ENCODE results near the gene SPEM2. TPM values are rescaled to one million over a fixed set of nuclear protein-coding genes. Genes with fewer than 3 reads are reported as not detected.

Gene SPEM2
- total RNA-seq, 1 donor from 2014 or later, result 0.14 TPM

DNA sequence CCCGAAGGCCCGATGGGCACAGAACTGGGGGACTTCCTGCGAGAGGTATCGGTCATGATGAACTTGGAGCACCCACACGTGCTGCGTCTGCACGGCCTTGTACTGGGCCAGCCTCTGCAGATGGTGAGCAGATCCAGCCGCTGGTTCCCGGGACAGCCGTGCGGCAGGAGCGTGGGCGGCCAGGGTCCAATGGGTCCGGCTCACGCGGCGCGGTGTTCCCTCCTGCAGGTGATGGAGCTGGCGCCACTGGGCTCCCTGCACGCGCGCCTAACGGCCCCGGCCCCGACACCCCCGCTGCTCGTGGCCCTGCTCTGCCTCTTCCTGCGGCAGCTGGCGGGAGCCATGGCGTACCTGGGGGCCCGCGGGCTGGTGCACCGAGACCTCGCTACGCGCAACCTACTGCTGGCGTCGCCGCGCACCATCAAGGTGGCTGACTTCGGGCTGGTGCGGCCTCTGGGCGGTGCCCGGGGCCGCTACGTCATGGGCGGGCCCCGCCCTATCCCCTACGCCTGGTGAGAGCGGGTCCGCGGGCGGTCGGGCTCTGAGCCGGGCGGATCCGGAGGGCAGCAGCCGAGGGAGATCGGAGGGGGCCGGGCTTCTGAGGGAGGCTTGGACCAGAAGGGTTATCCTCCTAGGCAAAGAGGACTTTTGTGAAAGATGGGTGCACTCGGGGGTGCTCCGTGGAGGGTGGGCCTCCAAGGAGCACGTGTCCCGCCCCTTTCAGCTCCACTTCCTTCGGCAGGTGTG is 41.5 kb upstream of the SPEM2 start:
- Histone ChIP-seq H3K9me3 (ENCODE audit: insufficient read depth, low read depth, low read length) (peaks cover 6% of the 10 kb centered on the region), H3K27me3 (ENCODE audit: insufficient read depth, low read length) (peaks cover 40% of the 10 kb centered on the region), H3K4me3 (ENCODE audit: insufficient read depth, low read depth, low read length) (peak overlapping the region; percentile 57), H3K4me1 (ENCODE audit: insufficient read depth, low read length) (peaks cover 19% of the 10 kb centered on the region), H3K9ac (ENCODE audit: low read length) (peak overlapping the region; percentile 50), H3K4me2 (ENCODE audit: low read length) (peak overlapping the region; percentile 93), H4K20me1 (ENCODE audit: insufficient read depth, low read length) (peaks cover 14% of the 10 kb centered on the region), H3K27ac (ENCODE audit: low read depth, low read length) (no peak overlapping the region), H3K36me3 (ENCODE audit: insufficient read depth, low read length) (peaks cover 5% of the 10 kb centered on the region), H3K79me2 (ENCODE audit: insufficient read depth, low read length) (no peaks in the 10 kb centered on the region), H2AFZ (ENCODE audit: low read depth, low read length) (peak overlapping the region; percentile 69)
- H3K9me3 Mint-ChIP-seq (ENCODE audit: unreplicated experiment), result peaks cover 13% of the 10 kb centered on the region
- peaks cover 29% of the 10 kb centered on the region for H3K27me3 Mint-ChIP-seq (ENCODE audit: low read depth, unreplicated experiment)
- TF ChIP-seq, protein P1, sequence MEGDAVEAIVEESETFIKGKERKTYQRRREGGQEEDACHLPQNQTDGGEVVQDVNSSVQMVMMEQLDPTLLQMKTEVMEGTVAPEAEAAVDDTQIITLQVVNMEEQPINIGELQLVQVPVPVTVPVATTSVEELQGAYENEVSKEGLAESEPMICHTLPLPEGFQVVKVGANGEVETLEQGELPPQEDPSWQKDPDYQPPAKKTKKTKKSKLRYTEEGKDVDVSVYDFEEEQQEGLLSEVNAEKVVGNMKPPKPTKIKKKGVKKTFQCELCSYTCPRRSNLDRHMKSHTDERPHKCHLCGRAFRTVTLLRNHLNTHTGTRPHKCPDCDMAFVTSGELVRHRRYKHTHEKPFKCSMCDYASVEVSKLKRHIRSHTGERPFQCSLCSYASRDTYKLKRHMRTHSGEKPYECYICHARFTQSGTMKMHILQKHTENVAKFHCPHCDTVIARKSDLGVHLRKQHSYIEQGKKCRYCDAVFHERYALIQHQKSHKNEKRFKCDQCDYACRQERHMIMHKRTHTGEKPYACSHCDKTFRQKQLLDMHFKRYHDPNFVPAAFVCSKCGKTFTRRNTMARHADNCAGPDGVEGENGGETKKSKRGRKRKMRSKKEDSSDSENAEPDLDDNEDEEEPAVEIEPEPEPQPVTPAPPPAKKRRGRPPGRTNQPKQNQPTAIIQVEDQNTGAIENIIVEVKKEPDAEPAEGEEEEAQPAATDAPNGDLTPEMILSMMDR (IDR thresholded peaks at IDR 0.05; ENCODE audit: insufficient read depth, low read depth, low read length), result no peak
- TF ChIP-seq EZH2 (IDR thresholded peaks at IDR 0.05; ENCODE audit: insufficient read depth, low read length), result peak; percentile 78
- H3K4me1 Mint-ChIP-seq (ENCODE audit: low read depth, unreplicated experiment), result no peaks in the 10 kb centered on the region
- H3K36me3 Mint-ChIP-seq (ENCODE audit: low read depth, unreplicated experiment), result peaks cover 9% of the 10 kb centered on the region
- no peak overlapping the region for H3K27ac Mint-ChIP-seq (ENCODE audit: unreplicated experiment)
- no peak for FAIRE-seq
- no peak overlapping the region for H3K4me3 Mint-ChIP-seq (ENCODE audit: unreplicated experiment)
- peak; percentile 18 for DNase-seq (ENCODE audit: low read depth)

DNA sequence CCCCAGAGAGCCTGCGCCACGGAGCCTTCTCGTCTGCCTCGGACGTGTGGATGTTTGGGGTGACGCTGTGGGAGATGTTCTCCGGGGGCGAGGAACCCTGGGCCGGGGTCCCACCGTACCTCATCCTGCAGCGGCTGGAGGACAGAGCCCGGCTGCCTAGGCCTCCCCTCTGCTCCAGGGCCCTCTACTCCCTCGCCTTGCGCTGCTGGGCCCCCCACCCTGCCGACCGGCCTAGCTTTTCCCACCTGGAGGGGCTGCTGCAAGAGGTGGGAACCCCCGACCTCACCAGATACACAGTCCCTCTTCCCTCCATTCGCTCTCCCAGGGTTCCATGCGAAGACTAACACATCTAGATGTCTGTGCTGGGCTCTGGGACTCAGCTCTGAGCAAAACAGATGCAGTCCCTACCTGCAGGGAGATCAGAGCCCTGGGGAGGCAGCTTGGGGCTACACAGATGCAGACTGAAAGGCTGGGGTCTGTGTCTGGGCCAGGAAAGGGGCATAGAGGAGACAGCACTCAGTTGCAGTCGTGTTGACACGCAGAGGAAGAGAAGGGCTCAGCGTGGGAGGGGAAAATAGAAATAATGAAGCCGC is 40.8 kb upstream of the SPEM2 start:
- H4K20me1 ChIP-seq (ENCODE audit: insufficient read depth, low read length), result peaks cover 15% of the 10 kb centered on the region
- no peaks in the 10 kb centered on the region for H3K79me2 ChIP-seq (ENCODE audit: insufficient read depth, low read length)
- H3K9me3 ChIP-seq (ENCODE audit: insufficient read depth, low read depth, low read length), result peaks cover 2% of the 10 kb centered on the region
- peaks cover 19% of the 10 kb centered on the region for H3K4me1 ChIP-seq (ENCODE audit: insufficient read depth, low read length)
- peak overlapping the region; percentile 57 for H3K4me3 ChIP-seq (ENCODE audit: insufficient read depth, low read depth, low read length)
- TF ChIP-seq, protein P1 (IDR thresholded peaks at IDR 0.05; ENCODE audit: insufficient read depth, low read depth, low read length), result no peak
- no peak for TF ChIP-seq EZH2 (IDR thresholded peaks at IDR 0.05; ENCODE audit: insufficient read depth, low read length)
- peaks cover 9% of the 10 kb centered on the region for H3K36me3 Mint-ChIP-seq (ENCODE audit: low read depth, unreplicated experiment)
- H3K36me3 ChIP-seq (ENCODE audit: insufficient read depth, low read length), result peaks cover 8% of the 10 kb centered on the region
- peaks cover 7% of the 10 kb centered on the region for H3K9me3 Mint-ChIP-seq (ENCODE audit: unreplicated experiment)
- H3K4me2 ChIP-seq (ENCODE audit: low read length), result peak overlapping the region; percentile 93
- no peak overlapping the region for H3K27ac ChIP-seq (ENCODE audit: low read depth, low read length)
- no peaks in the 10 kb centered on the region for H3K4me1 Mint-ChIP-seq (ENCODE audit: low read depth, unreplicated experiment)
- DNase-seq (ENCODE audit: low read depth), result no peak
- peaks cover 24% of the 10 kb centered on the region for H3K27me3 Mint-ChIP-seq (ENCODE audit: low read depth, unreplicated experiment)
- no peak overlapping the region for H3K4me3 Mint-ChIP-seq (ENCODE audit: unreplicated experiment)
- H3K27me3 ChIP-seq (ENCODE audit: insufficient read depth, low read length), result peaks cover 39% of the 10 kb centered on the region
- peak overlapping the region; percentile 69 for H2AFZ ChIP-seq (ENCODE audit: low read depth, low read length)
- no peak for FAIRE-seq
- peak overlapping the region; percentile 50 for H3K9ac ChIP-seq (ENCODE audit: low read length)
- H3K27ac Mint-ChIP-seq (ENCODE audit: unreplicated experiment), result no peak overlapping the region

DNA sequence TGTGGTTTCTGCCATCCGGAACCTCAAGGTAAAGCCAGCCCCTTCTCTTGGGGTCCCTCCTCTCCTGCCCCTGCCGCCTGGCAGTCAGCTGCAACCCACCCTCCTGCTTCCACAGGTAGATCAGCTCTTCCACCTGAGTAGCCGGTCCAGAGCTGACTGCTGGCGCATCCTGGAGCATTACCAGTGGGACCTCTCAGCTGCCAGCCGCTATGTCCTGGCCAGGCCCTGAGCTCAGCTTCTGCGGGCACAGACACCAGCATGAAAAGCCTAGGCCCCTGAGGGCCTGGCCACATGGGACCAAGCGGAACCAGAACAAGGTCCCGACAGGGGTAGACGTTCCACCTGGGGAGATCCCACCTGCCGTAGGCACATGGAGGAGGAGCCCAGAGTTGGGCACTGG is 36.6 kb upstream of the SPEM2 start:
- H3K9me3 ChIP-seq (ENCODE audit: insufficient read depth, low read depth, low read length), result no peaks in the 10 kb centered on the region
- H3K27me3 ChIP-seq (ENCODE audit: insufficient read depth, low read length), result peaks cover 3% of the 10 kb centered on the region
- H3K4me3 ChIP-seq (ENCODE audit: insufficient read depth, low read depth, low read length), result no peak overlapping the region
- DNase-seq (ENCODE audit: low read depth) (no peak), FAIRE-seq (no peak)
- H2AFZ ChIP-seq (ENCODE audit: low read depth, low read length), result no peak overlapping the region
- H4K20me1 ChIP-seq (ENCODE audit: insufficient read depth, low read length), result peaks cover 41% of the 10 kb centered on the region
- H3K9ac ChIP-seq (ENCODE audit: low read length), result no peak overlapping the region
- H3K27ac ChIP-seq (ENCODE audit: low read depth, low read length), result no peak overlapping the region
- no peak overlapping the region for H3K4me3 Mint-ChIP-seq (ENCODE audit: unreplicated experiment)
- peaks cover 2% of the 10 kb centered on the region for H3K9me3 Mint-ChIP-seq (ENCODE audit: unreplicated experiment)
- peaks cover 25% of the 10 kb centered on the region for H3K36me3 ChIP-seq (ENCODE audit: insufficient read depth, low read length)
- TF ChIP-seq EZH2 (IDR thresholded peaks at IDR 0.05; ENCODE audit: insufficient read depth, low read length), result no peak
- TF ChIP-seq, protein P1 (IDR thresholded peaks at IDR 0.05; ENCODE audit: insufficient read depth, low read depth, low read length), result no peak
- no peak overlapping the region for H3K27ac Mint-ChIP-seq (ENCODE audit: unreplicated experiment)
- no peak overlapping the region for H3K4me2 ChIP-seq (ENCODE audit: low read length)
- peaks cover 19% of the 10 kb centered on the region for H3K79me2 ChIP-seq (ENCODE audit: insufficient read depth, low read length)
- no peaks in the 10 kb centered on the region for H3K27me3 Mint-ChIP-seq (ENCODE audit: low read depth, unreplicated experiment)
- H3K4me1 ChIP-seq (ENCODE audit: insufficient read depth, low read length), result peaks cover 13% of the 10 kb centered on the region
- H3K36me3 Mint-ChIP-seq (ENCODE audit: low read depth, unreplicated experiment), result peaks cover 23% of the 10 kb centered on the region
- peaks cover 4% of the 10 kb centered on the region for H3K4me1 Mint-ChIP-seq (ENCODE audit: low read depth, unreplicated experiment)

All from astrocyte (in vitro differentiated cells and primary cell).